Measurements from ENCODE around the gene DIAPH2.

The DIAPH2 gene

GRCh38 chrX:97629597-97629985 lies 944.9 kb downstream of the DIAPH2 start:
- TF ChIP-seq CTCF (IDR thresholded peaks at IDR 0.05; ENCODE audit: low read depth, low read length), result no peak
- no peak for TF ChIP-seq MYC (IDR thresholded peaks at IDR 0.05; ENCODE audit: low read depth, low read length)
- TF ChIP-seq POLR2A (IDR thresholded peaks at IDR 0.05; ENCODE audit: extremely low read depth, insufficient read length), result no peak
- no peak for TF ChIP-seq MAX (IDR thresholded peaks at IDR 0.05; ENCODE audit: low read depth, low read length)
- DNase-seq (ENCODE audit: low read depth), result no peak
- no peak overlapping the region for H3K4me3 ChIP-seq (ENCODE audit: low read depth, low read length)

DNA sequence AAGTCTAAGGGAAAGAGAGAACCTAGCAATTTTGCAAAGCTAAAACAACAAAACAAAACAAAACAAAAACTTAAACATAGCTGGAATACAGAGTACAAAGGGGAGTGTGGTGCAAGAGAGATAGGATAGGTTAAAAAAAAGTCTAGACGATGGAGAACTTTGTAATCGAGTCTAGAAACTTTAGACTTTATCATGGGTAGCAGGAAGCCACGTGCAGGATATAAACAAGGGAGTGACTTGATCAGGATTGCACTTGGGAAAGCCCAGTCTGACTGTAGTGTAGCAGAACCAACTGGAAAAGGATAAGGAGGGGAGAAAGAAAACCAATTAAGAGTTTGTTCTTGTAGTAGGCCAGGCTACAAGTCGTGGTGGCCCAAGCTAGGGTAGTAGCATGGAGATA lies 949.2 kb downstream of the DIAPH2 start:
- no peak for DNase-seq (ENCODE audit: low read depth)
- no peak overlapping the region for H3K4me3 ChIP-seq (ENCODE audit: low read depth, low read length)

DNA sequence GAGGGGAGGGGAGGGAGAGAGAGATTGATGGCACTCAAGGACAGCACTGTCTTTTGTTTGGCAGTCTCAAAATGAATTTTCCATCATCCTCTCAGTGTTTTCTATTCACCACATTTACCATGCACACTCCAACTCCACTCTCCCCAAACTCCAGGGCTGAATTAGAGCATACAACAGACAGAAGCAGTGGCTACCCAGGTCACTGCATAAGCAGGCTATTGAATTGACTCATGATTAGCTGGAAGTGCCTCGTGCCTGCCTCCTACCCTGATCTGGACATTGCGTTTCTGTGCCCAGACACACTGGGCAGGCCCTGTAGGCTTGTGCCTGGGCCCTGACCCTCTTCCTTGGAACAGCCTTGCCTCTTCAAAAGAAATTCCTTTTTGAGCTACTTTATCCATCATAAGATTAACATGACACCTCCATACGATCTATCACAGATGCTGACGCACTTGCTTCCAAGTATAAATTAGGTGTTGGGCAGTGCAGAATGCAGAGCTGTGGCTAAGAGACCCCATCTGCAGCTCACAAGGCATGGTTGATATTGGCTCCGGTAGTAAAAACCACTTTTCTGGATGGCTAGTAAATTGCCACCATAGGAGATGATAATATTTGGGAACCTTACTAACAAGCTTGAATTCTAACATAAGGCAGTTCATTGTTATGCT lies 952.0 kb downstream of the DIAPH2 start:
- TF ChIP-seq MAX (IDR thresholded peaks at IDR 0.05; ENCODE audit: low read depth, low read length), result no peak
- TF ChIP-seq POLR2A (IDR thresholded peaks at IDR 0.05; ENCODE audit: extremely low read depth, insufficient read length), result no peak
- TF ChIP-seq MYC (IDR thresholded peaks at IDR 0.05; ENCODE audit: low read depth, low read length), result no peak
- TF ChIP-seq CTCF (IDR thresholded peaks at IDR 0.05; ENCODE audit: low read depth, low read length), result no peak
- no peak overlapping the region for H3K4me3 ChIP-seq (ENCODE audit: low read depth, low read length)
- DNase-seq (ENCODE audit: low read depth), result no peak

More for the DNA sequence above, 949.2 kb downstream of the DIAPH2 start:
- TF ChIP-seq POLR2A (IDR thresholded peaks at IDR 0.05; ENCODE audit: extremely low read depth, insufficient read length) (no peak), MAX (IDR thresholded peaks at IDR 0.05; ENCODE audit: low read depth, low read length) (no peak), MYC (IDR thresholded peaks at IDR 0.05; ENCODE audit: low read depth, low read length) (no peak), CTCF (IDR thresholded peaks at IDR 0.05; ENCODE audit: low read depth, low read length) (no peak)

- H3K4me3 ChIP-seq (ENCODE audit: low read depth, low read length), result no peak overlapping the region
- no peak for TF ChIP-seq POLR2A (IDR thresholded peaks at IDR 0.05; ENCODE audit: extremely low read depth, insufficient read length)
- TF ChIP-seq MAX (IDR thresholded peaks at IDR 0.05; ENCODE audit: low read depth, low read length), result no peak
- TF ChIP-seq CTCF (IDR thresholded peaks at IDR 0.05; ENCODE audit: low read depth, low read length), result no peak
- no peak for TF ChIP-seq MYC (IDR thresholded peaks at IDR 0.05; ENCODE audit: low read depth, low read length)
- no peak for DNase-seq (ENCODE audit: low read depth)
Observed at GRCh38 chrX:97637289-97637688, 952.6 kb downstream of the DIAPH2 start.

DNA sequence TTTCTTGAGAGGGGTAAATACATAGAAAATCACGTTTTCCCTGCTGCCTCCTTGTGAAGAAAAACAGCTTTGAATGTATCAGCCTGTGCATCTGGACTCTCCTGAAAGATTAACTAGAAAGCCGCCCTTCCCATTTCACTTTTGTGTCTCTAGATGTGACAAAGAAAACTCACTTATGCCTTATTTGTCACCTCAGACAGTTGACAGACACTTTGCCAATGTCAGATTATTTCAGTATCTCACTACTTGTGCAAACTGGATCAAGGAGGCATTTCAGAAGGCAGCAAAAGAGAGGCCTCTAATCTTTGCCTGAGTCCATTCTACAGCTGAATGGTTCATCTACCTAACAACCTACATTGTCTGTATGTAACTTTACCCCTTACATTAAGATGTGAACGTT lies 954.0 kb downstream of the DIAPH2 start:
- H3K4me3 ChIP-seq (ENCODE audit: low read depth, low read length), result no peak overlapping the region
- no peak for TF ChIP-seq POLR2A (IDR thresholded peaks at IDR 0.05; ENCODE audit: extremely low read depth, insufficient read length)
- TF ChIP-seq CTCF (IDR thresholded peaks at IDR 0.05; ENCODE audit: low read depth, low read length), result no peak
- DNase-seq (ENCODE audit: low read depth), result no peak

DNA sequence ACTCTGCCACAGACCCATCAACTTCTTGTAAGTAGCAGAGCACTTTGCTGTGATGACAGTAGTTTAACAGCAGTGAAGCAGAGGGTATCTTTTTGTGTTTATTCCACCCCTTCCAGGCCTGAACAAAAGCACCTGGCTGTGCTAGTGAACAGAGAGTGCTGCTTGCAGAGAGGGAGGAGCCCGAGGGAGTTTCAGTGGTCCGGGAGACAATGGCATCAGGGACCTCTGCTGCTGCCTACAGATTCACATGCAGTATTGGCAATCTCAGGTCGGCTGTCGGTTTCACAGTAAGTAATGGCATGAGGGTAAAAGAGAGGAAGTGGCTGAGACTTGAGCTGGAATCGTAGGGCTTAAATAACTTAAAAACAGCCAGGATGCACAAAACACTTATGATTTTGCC lies 954.9 kb downstream of the DIAPH2 start:
- TF ChIP-seq CTCF (IDR thresholded peaks at IDR 0.05; ENCODE audit: low read depth, low read length), result no peak
- no peak for TF ChIP-seq MYC (IDR thresholded peaks at IDR 0.05; ENCODE audit: low read depth, low read length)
- DNase-seq (ENCODE audit: low read depth), result peak; percentile 0
- H3K4me3 ChIP-seq (ENCODE audit: low read depth, low read length), result no peak overlapping the region

All from NB4 (cell line).